Measurements from ENCODE around the gene CPNE4.

GRCh38 chr3:131708241-131708640, 326.6 kb downstream of the CPNE4 start:
- TF ChIP-seq XRCC5 (IDR thresholded peaks at IDR 0.05; ENCODE audit: low read depth, low read length) (no peak), ZNF124 (CRISPR knock-in tag; IDR thresholded peaks at IDR 0.05) (no peak), CREB1 (IDR thresholded peaks at IDR 0.05) (no peak), CREB1 (CRISPR knock-in tag; IDR thresholded peaks at IDR 0.05) (no peak)
- TF ChIP-seq, protein P1, sequence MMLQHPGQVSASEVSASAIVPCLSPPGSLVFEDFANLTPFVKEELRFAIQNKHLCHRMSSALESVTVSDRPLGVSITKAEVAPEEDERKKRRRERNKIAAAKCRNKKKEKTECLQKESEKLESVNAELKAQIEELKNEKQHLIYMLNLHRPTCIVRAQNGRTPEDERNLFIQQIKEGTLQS (IDR thresholded peaks at IDR 0.05), result no peak
- TF ChIP-seq, protein P1 (CRISPR knock-in tag; conservative IDR thresholded peaks at IDR 0.05), result no peak
- TF ChIP-seq, protein P2, sequence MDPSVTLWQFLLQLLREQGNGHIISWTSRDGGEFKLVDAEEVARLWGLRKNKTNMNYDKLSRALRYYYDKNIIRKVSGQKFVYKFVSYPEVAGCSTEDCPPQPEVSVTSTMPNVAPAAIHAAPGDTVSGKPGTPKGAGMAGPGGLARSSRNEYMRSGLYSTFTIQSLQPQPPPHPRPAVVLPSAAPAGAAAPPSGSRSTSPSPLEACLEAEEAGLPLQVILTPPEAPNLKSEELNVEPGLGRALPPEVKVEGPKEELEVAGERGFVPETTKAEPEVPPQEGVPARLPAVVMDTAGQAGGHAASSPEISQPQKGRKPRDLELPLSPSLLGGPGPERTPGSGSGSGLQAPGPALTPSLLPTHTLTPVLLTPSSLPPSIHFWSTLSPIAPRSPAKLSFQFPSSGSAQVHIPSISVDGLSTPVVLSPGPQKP (CRISPR knock-in tag; IDR thresholded peaks at IDR 0.05), result no peak

Data from K562 (cell line).